Esophagus muscularis mucosa (tissue), 4 donors: ENCODE measurements around the gene SLFN11. TPM values are rescaled to one million over a fixed set of nuclear protein-coding genes. Genes with fewer than 3 reads are reported as not detected.

Source experiments
- DNase-seq: peaks from one replicate; pipeline ENCODE4 v3.0.0-alpha.2; 2017; ENCODE audit errors: extremely low spot score
- H3K27ac ChIP-seq, 4 donors: fragments of 200-600 bp; sonication (generic); replicated peaks in 1 of 4; 1 replicate in 3 of 4; 2 replicates in 1 of 4; pipeline ENCODE4 v1.5.1; 2016 to 2019; ENCODE audit warnings: mild to moderate bottlenecking in 1 of 4
- H3K27me3 ChIP-seq, 4 donors: fragments of 200-600 bp; sonication (generic); one replicate each; pipeline versions ENCODE4 v1.5.1 to v1.6.0; 2016 to 2019
- H3K36me3 ChIP-seq, 4 donors: fragments of 200-600 bp; sonication (generic); one replicate each; pipeline ENCODE4 v1.5.1; 2016 to 2019
- H3K4me1 ChIP-seq, 4 donors: fragments of 200-600 bp; sonication (generic); one replicate each; pipeline ENCODE4 v1.5.1; 2016 to 2019
- H3K4me3 ChIP-seq, 4 donors: fragments of 200-600 bp; sonication (generic); 1 replicate in 2 of 4; 2 replicates in 2 of 4; pipeline ENCODE4 v1.5.1; 2016 to 2019; ENCODE audit warnings: mild to moderate bottlenecking in 4 of 4, moderate library complexity in 1 of 4
- H3K9me3 ChIP-seq, 4 donors: fragments of 200-600 bp; sonication (generic); 1 replicate in 3 of 4; 2 replicates in 1 of 4; pipeline ENCODE4 v1.5.1; 2016 to 2019
- EP300 ChIP-seq: sonication (generic); formaldehyde crosslinking; IDR thresholded peaks from one replicate; pipeline ENCODE4 v1.6.1; 2017; ENCODE audit warnings: antibody characterized with exemption
- POLR2A ChIP-seq: fragments of 450-650 bp; IDR thresholded peaks from one replicate; pipeline ENCODE4 v1.6.1; 2017; ENCODE audit warnings: antibody characterized with exemption, moderate library complexity, mild to moderate bottlenecking, low read depth
- POLR2AphosphoS5 ChIP-seq, 2 donors: sonication (generic); formaldehyde crosslinking; IDR thresholded peaks; one replicate each; pipeline ENCODE4 v1.6.1; 2017; ENCODE audit warnings: antibody characterized with exemption in 2 of 2
- WGBS: methylation state at CpG from one replicate; pipeline ENCODE4 v1.1.5; 2018; 5-methylcytosine and 5-hydroxymethylcytosine counted together
- intact Hi-C: fragments of 100-400 bp; cut with DNase I; formaldehyde crosslinking; loops from one replicate; pipeline ENCODE4 v1.15.1; 2023
- total RNA-seq, 4 donors: library from RNA; depleted of rRNA; stranded (reverse); fragments of >200 nt; gene quantifications; one replicate each; pipeline versions ENCODE4 v1.1.0 to v1.2.1, GENCODE V29; 2016
- TF ChIP-seq, protein P1 (sequence below), 3 experiments: fragments of 200-600 bp in 2 of 3; fragments of 450-650 bp in 1 of 3; sonication (generic) in 2 of 3; IDR thresholded peaks; one replicate each; pipeline ENCODE4 v1.5.1; 2017 to 2019; ENCODE audit warnings: antibody characterized with exemption in 3 of 3, mild to moderate bottlenecking in 2 of 3, moderate library complexity in 1 of 3

The SLFN11 gene
- total RNA-seq, 4 donors from 2014 or later = 16.2 to 30.5 (median 22.7) TPM

- DNase-seq = no peak
- no peaks in the 10 kb centered on the region for H3K9me3 ChIP-seq
- H3K27ac ChIP-seq = no peak overlapping the region
- peaks cover 0 to 77% (median 17%) of the 10 kb centered on the region in 4 donors for H3K36me3 ChIP-seq
- H3K27me3 ChIP-seq = peaks cover 0 to 24% (median 2%) of the 10 kb centered on the region in 4 donors
- TF ChIP-seq POLR2A = no peak
- TF ChIP-seq, protein P1, sequence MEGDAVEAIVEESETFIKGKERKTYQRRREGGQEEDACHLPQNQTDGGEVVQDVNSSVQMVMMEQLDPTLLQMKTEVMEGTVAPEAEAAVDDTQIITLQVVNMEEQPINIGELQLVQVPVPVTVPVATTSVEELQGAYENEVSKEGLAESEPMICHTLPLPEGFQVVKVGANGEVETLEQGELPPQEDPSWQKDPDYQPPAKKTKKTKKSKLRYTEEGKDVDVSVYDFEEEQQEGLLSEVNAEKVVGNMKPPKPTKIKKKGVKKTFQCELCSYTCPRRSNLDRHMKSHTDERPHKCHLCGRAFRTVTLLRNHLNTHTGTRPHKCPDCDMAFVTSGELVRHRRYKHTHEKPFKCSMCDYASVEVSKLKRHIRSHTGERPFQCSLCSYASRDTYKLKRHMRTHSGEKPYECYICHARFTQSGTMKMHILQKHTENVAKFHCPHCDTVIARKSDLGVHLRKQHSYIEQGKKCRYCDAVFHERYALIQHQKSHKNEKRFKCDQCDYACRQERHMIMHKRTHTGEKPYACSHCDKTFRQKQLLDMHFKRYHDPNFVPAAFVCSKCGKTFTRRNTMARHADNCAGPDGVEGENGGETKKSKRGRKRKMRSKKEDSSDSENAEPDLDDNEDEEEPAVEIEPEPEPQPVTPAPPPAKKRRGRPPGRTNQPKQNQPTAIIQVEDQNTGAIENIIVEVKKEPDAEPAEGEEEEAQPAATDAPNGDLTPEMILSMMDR (IDR thresholded peaks at IDR 0.05) = no peak
- TF ChIP-seq POLR2AphosphoS5 (IDR thresholded peaks at IDR 0.05) = no peak
- TF ChIP-seq EP300 = no peak
- 60% methylated on average over 1 of the region's 1 CpG for WGBS
- peaks cover 0 to 5% (median 0%) of the 10 kb centered on the region in 4 donors for H3K4me1 ChIP-seq
- H3K4me3 ChIP-seq = no peak overlapping the region
- intact Hi-C loops = no loop called here
Measured at GRCh38 chr17:35361027-35361426, 12.4 kb downstream of the SLFN11 start.

GRCh38 chr17:35359398-35359797 is 14.0 kb downstream of the SLFN11 start:
- H3K36me3 ChIP-seq = peaks cover 0 to 87% (median 25%) of the 10 kb centered on the region in 4 donors
- WGBS = 88% methylated on average over 3 of the region's 3 CpGs
- no peak overlapping the region for H3K27ac ChIP-seq
- H3K9me3 ChIP-seq = no peaks in the 10 kb centered on the region
- DNase-seq = no peak
- peaks cover 0 to 15% (median 0%) of the 10 kb centered on the region in 4 donors for H3K27me3 ChIP-seq
- no peak for TF ChIP-seq POLR2AphosphoS5 (IDR thresholded peaks at IDR 0.05)
- TF ChIP-seq EP300 = no peak
- no peak for TF ChIP-seq POLR2A
- TF ChIP-seq, protein P1 (IDR thresholded peaks at IDR 0.05) = no peak
- H3K4me1 ChIP-seq = peaks cover 0 to 5% (median 0%) of the 10 kb centered on the region in 4 donors
- intact Hi-C loops = no loop called here
- no peak overlapping the region for H3K4me3 ChIP-seq

DNA sequence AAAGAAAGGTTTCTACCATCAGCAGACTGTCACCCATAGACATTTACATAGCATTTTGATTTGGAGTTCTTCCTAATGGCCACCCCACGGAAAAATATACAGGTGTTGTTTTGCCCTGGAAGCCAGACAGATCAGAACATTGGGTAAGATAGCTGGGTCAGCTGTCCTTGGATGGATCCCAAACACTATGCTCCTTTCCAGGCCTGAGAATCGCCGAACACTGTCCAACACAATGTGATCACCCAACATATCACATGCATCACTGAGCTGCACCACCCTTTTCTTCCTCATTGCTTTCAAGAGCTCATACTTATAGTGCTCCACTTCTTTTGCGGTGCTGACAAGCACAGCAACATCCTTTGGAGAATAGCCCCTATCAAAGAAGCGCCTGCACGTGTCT is 21.1 kb downstream of the SLFN11 start:
- 86% methylated on average over 6 of the region's 6 CpGs for WGBS
- Histone ChIP-seq H3K27ac (no peak overlapping the region), H3K36me3 (peaks cover 0 to 41% (median 16%) of the 10 kb centered on the region in 4 donors), H3K27me3 (peaks cover 0 to 3% (median under 1%) of the 10 kb centered on the region in 4 donors), H3K9me3 (no peaks in the 10 kb centered on the region), H3K4me1 (peaks cover 0 to under 1% (median 0%) of the 10 kb centered on the region in 4 donors), H3K4me3 (no peak overlapping the region)
- TF ChIP-seq EP300 (no peak), POLR2A (no peak), POLR2AphosphoS5 (IDR thresholded peaks at IDR 0.05) (no peak)
- TF ChIP-seq, protein P1 (IDR thresholded peaks at IDR 0.05) = no peak
- intact Hi-C loops = no loop called here
- no peak for DNase-seq

GRCh38 chr17:35350493-35350892 is 22.9 kb downstream of the SLFN11 start:
- DNase-seq = no peak
- 84% methylated on average over 1 of the region's 1 CpG for WGBS
- peaks cover 0 to 21% (median 9%) of the 10 kb centered on the region in 4 donors for H3K27me3 ChIP-seq
- no peaks in the 10 kb centered on the region for H3K9me3 ChIP-seq
- no peak overlapping the region for H3K27ac ChIP-seq
- no peak overlapping the region for H3K4me3 ChIP-seq
- no peak for TF ChIP-seq POLR2A
- TF ChIP-seq EP300 = no peak
- TF ChIP-seq, protein P1 (IDR thresholded peaks at IDR 0.05) = no peak
- TF ChIP-seq POLR2AphosphoS5 (IDR thresholded peaks at IDR 0.05) = no peak
- H3K4me1 ChIP-seq = peaks cover 10 to 17% (median 16%) of the 10 kb centered on the region in 4 donors
- intact Hi-C loops = no loop called here
- H3K36me3 ChIP-seq = peaks cover 0 to 23% (median 13%) of the 10 kb centered on the region in 4 donors
